GM19397 (cell line): ENCODE results near the gene GNG7.
"Not testable (repeated sequence)": the region's sequence is repeated elsewhere in the genome, so short reads cannot be mapped to it uniquely, and the experiment has no call there.

ENCODE experiments used
- ATAC-seq: cut with Tn5 transposase; IDR thresholded peaks from one replicate; pipeline ENCODE4 v1.9.1; 2021; ENCODE audit warnings: mild to moderate bottlenecking, moderate library complexity; ENCODE audit not compliant: unreplicated experiment

Gene GNG7

GRCh38 chr19:2476451-2477140 is 225.9 kb downstream of the GNG7 start:
- peak; percentile 5 for ATAC-seq

- ATAC-seq: peak; percentile 44
Observed at GRCh38 chr19:2475702-2476450, 226.6 kb downstream of the GNG7 start, which contains the start of gene GADD45B. GADD45B (plus strand) TSS chr19:2476127; CDS start chr19:2476359, 232 bp downstream.

- ATAC-seq: peak; percentile 3
Observed at GRCh38 chr19:2475018-2475701, 227.3 kb downstream of the GNG7 start.

- ATAC-seq: no peak
Observed at GRCh38 chr19:2474232-2475017, 228.1 kb downstream of the GNG7 start.

GRCh38 chr19:2469915-2470200 is 232.6 kb downstream of the GNG7 start:
- ATAC-seq: not testable (repeated sequence)

GRCh38 chr19:2469102-2469914 is 233.2 kb downstream of the GNG7 start:
- no peak for ATAC-seq

- no peak for ATAC-seq
Observed at GRCh38 chr19:2468596-2468995, 233.9 kb downstream of the GNG7 start.

GRCh38 chr19:2464389-2464788 is 238.1 kb downstream of the GNG7 start:
- ATAC-seq: no peak

GRCh38 chr19:2463694-2464093 is 238.8 kb downstream of the GNG7 start:
- not testable (repeated sequence) for ATAC-seq

- no peak for ATAC-seq
Observed at GRCh38 chr19:2462635-2463421, 239.7 kb downstream of the GNG7 start.

- no peak for ATAC-seq
Observed at GRCh38 chr19:2461751-2462634, 240.5 kb downstream of the GNG7 start.
